ENCODE data around the gene COL2A1. TPM values are rescaled to one million over a fixed set of nuclear protein-coding genes. Genes with fewer than 3 reads are reported as not detected.

COL2A1 gene
- total RNA-seq, 2 experiments from 2014 or later = not detected

DNA sequence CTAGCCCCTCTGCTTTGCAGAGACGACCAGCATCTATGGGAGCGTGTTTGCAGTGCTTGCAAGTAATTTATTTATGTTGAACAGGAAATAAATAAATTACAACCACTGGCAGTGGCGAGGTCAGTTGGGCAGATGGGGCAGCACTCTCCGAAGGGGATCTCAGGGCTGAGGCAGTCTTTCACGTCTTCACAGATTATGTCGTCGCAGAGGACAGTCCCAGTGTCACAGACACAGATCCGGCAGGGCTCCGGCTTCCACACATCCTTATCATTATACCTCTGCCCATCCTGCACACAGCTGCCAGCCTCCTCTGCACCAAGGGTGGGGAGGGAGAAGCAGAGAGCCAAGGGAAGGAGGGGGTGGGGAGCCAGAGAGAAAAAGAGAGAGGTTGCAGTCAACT is 4.5 kb downstream of the COL2A1 start:
- no peak overlapping the region for H3K27ac ChIP-seq (ENCODE audit: low read depth in 1 of 2, low read length in 2 of 2)
- TF ChIP-seq CTCF (IDR thresholded peaks at IDR 0.05) = no peak
- H3K4me1 Mint-ChIP-seq (ENCODE audit: low read depth) = peaks cover 33% of the 10 kb centered on the region
- DNase-seq (no peak), ATAC-seq (ENCODE audit: poor library complexity) (no peak)
- no peak overlapping the region for H3K27ac Mint-ChIP-seq
- no peaks in the 10 kb centered on the region for H3K9me3 Mint-ChIP-seq
- intact Hi-C loops (cut with DNase I, micrococcal nuclease) = no loop called here
- ChIA-PET POLR2A (no interaction called here), CTCF (no interaction called here)
- H3K4me1 ChIP-seq (ENCODE audit: insufficient read depth, low read length) = peaks cover 38% of the 10 kb centered on the region
- peaks cover 0 to 28% of the 10 kb centered on the region in 2 experiments for H3K9me3 ChIP-seq (ENCODE audit: control insufficient read depth in 1 of 2, insufficient read depth in 1 of 2, low read length in 2 of 2)
- H3K27me3 Mint-ChIP-seq = peaks cover 94% of the 10 kb centered on the region
- no peaks in the 10 kb centered on the region for H3K36me3 Mint-ChIP-seq (ENCODE audit: low read depth)
- H3K4me3 Mint-ChIP-seq = no peak overlapping the region
- no peaks in the 10 kb centered on the region for H3K36me3 ChIP-seq (ENCODE audit: insufficient read depth, low read length)
- no peak overlapping the region for H3K4me3 ChIP-seq (ENCODE audit: low read length)
- peaks cover 61 to 76% of the 10 kb centered on the region in 2 experiments for H3K27me3 ChIP-seq (ENCODE audit: control insufficient read depth in 1 of 2, insufficient read depth in 2 of 2, low read length in 2 of 2)

- no peak for ATAC-seq (ENCODE audit: poor library complexity)
- peaks cover 0 to 9% of the 10 kb centered on the region in 2 experiments for H3K9me3 ChIP-seq (ENCODE audit: control insufficient read depth in 1 of 2, insufficient read depth in 1 of 2, low read length in 2 of 2)
Observed at GRCh38 chr12:47997321-47997720, 7.0 kb downstream of the COL2A1 start.

DNA sequence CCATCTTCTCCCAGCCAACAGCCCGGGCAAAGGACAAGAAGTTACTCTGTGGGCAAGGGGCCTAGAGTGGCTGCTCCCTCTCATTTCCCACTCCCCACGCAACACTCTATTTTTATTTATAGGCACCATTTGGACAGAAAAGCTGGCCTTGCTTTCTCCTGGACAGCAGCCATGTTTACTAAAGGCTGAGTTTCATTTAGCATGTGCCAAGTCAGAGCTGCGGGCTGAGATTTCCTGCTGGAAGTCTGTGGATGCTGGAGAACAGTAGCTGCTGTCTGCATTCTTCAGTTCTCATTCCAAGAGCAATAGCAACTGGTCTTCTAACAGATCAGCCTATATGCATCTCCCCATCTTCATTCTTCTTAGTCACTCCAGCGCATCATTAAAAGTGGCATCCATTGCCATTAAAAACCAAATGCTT is 8.3 kb downstream of the COL2A1 start:
- Mint-ChIP-seq H3K4me1 (ENCODE audit: low read depth) (peaks cover 4% of the 10 kb centered on the region), H3K4me3 (no peak overlapping the region), H3K27me3 (peaks cover 71% of the 10 kb centered on the region), H3K36me3 (ENCODE audit: low read depth) (no peaks in the 10 kb centered on the region), H3K27ac (no peak overlapping the region), H3K9me3 (no peaks in the 10 kb centered on the region)
- ATAC-seq (ENCODE audit: poor library complexity) = no peak
- Histone ChIP-seq H3K27me3 (ENCODE audit: control insufficient read depth in 1 of 2, insufficient read depth in 2 of 2, low read length in 2 of 2) (peaks cover 25 to 38% of the 10 kb centered on the region in 2 experiments), H3K27ac (ENCODE audit: low read depth in 1 of 2, low read length in 2 of 2) (no peak overlapping the region), H3K36me3 (ENCODE audit: insufficient read depth, low read length) (no peaks in the 10 kb centered on the region), H3K4me1 (ENCODE audit: insufficient read depth, low read length) (peaks cover 5% of the 10 kb centered on the region), H3K4me3 (ENCODE audit: low read length) (no peak overlapping the region), H3K9me3 (ENCODE audit: control insufficient read depth in 1 of 2, insufficient read depth in 1 of 2, low read length in 2 of 2) (peaks cover 0 to 3% of the 10 kb centered on the region in 2 experiments)
- DNase-seq = no peak
- intact Hi-C loops (cut with DNase I, micrococcal nuclease) = no loop called here
- TF ChIP-seq CTCF (IDR thresholded peaks at IDR 0.05) = no peak
- ChIA-PET CTCF (no interaction called here), POLR2A (no interaction called here)

More at GRCh38 chr12:47997321-47997720, 7.0 kb downstream of the COL2A1 start:
- ChIA-PET POLR2A (no interaction called here), CTCF (no interaction called here)
- no peak for DNase-seq
- no peaks in the 10 kb centered on the region for H3K36me3 ChIP-seq (ENCODE audit: insufficient read depth, low read length)
- H3K36me3 Mint-ChIP-seq (ENCODE audit: low read depth) = no peaks in the 10 kb centered on the region
- intact Hi-C loops (cut with DNase I, micrococcal nuclease) = no loop called here
- H3K4me3 Mint-ChIP-seq = no peak overlapping the region
- no peak overlapping the region for H3K27ac Mint-ChIP-seq
- peaks cover 39 to 51% of the 10 kb centered on the region in 2 experiments for H3K27me3 ChIP-seq (ENCODE audit: control insufficient read depth in 1 of 2, insufficient read depth in 2 of 2, low read length in 2 of 2)
- peaks cover 16% of the 10 kb centered on the region for H3K4me1 Mint-ChIP-seq (ENCODE audit: low read depth)
- H3K4me3 ChIP-seq (ENCODE audit: low read length) = no peak overlapping the region
- H3K4me1 ChIP-seq (ENCODE audit: insufficient read depth, low read length) = peaks cover 13% of the 10 kb centered on the region
- no peak for TF ChIP-seq CTCF (IDR thresholded peaks at IDR 0.05)
- no peaks in the 10 kb centered on the region for H3K9me3 Mint-ChIP-seq
- H3K27me3 Mint-ChIP-seq = peaks cover 84% of the 10 kb centered on the region
- no peak overlapping the region for H3K27ac ChIP-seq (ENCODE audit: low read depth in 1 of 2, low read length in 2 of 2)
